WTC11 (cell line): Measurements from ENCODE around the gene SLC16A13. TPM values are rescaled to one million over a fixed set of nuclear protein-coding genes. Genes with fewer than 3 reads are reported as not detected.

ENCODE experiments used
- ATAC-seq: fragments of 200-7000 bp; cut with Tn5 transposase; 2 replicates; pipeline ENCODE4 v1.10.0; 2021; ENCODE audit warnings: mild to moderate bottlenecking, moderate library complexity
- CTCF ChIA-PET: fragments of 300-600 bp; sonication (Branson Sonifier 250); formaldehyde crosslinking; loops from one replicate; lab custom pipeline; 2021; ENCODE audit warnings: antibody characterized with exemption; lab: Charles Lee
- POLR2A ChIA-PET: fragments of 350-600 bp; sonication (Branson Sonifier 250); formaldehyde crosslinking; loops from one replicate; lab custom pipeline; 2021; ENCODE audit warnings: antibody characterized with exemption; lab: Charles Lee
- DNase-seq: peaks from one replicate; pipeline ENCODE4 v3.0.0; 2021; ENCODE audit warnings: low spot score
- H3K27ac Mint-ChIP-seq: 2 replicates; pipeline ENCODE4 v1.8.0; 2021; ENCODE audit warnings: mixed read lengths
- H3K27me3 Mint-ChIP-seq: 2 replicates; pipeline ENCODE4 v1.8.0; 2021; ENCODE audit warnings: low read depth, mild to moderate bottlenecking, moderate library complexity, mixed read lengths
- H3K36me3 Mint-ChIP-seq: 2 replicates; pipeline ENCODE4 v1.8.0; 2021; ENCODE audit warnings: mixed read lengths
- H3K4me1 Mint-ChIP-seq: 2 replicates; pipeline ENCODE4 v1.8.0; 2022; ENCODE audit warnings: mixed read lengths
- H3K4me3 Mint-ChIP-seq: 2 replicates; pipeline ENCODE4 v1.8.0; 2021; ENCODE audit warnings: mild to moderate bottlenecking, moderate library complexity, mixed read lengths
- H3K9me3 Mint-ChIP-seq: 2 replicates; pipeline ENCODE4 v1.8.0; 2021; ENCODE audit warnings: mixed read lengths
- ATF1 ChIP-seq: sonication (generic); formaldehyde crosslinking; IDR thresholded peaks from 2 replicates; pipeline ENCODE4 v1.8.1; 2023; ENCODE audit warnings: mild to moderate bottlenecking, moderate library complexity, missing genetic modification reagents
- CREM ChIP-seq: sonication (generic); formaldehyde crosslinking; IDR thresholded peaks from 2 replicates; pipeline ENCODE4 v1.8.1; 2022; ENCODE audit warnings: mild to moderate bottlenecking, missing genetic modification reagents, moderate library complexity
- EMX1 ChIP-seq: fragments of 250-450 bp; sonication (Bioruptor Pico); IDR thresholded peaks from 2 replicates; pipeline ENCODE4 v1.8.0; 2021; ENCODE audit warnings: mild to moderate bottlenecking
- ESRRA ChIP-seq: sonication (generic); formaldehyde crosslinking; IDR thresholded peaks from 2 replicates; pipeline ENCODE4 v1.8.1; 2022; ENCODE audit warnings: mild to moderate bottlenecking, missing genetic modification reagents, borderline replicate concordance
- GRHL2 ChIP-seq: fragments of 250-450 bp; sonication (Bioruptor Pico); IDR thresholded peaks from 2 replicates; pipeline ENCODE4 v1.8.0; 2022; ENCODE audit warnings: mild to moderate bottlenecking, moderate library complexity; ENCODE audit not compliant: insufficient replicate concordance, severe bottlenecking
- HMGA2 ChIP-seq: fragments of 250-450 bp; sonication (Bioruptor Pico); IDR thresholded peaks from 2 replicates; pipeline ENCODE4 v1.4.0; 2021; ENCODE audit warnings: mild to moderate bottlenecking, moderate library complexity
- IRF1 ChIP-seq: sonication (generic); formaldehyde crosslinking; IDR thresholded peaks from 2 replicates; pipeline ENCODE4 v1.8.0; 2023; ENCODE audit warnings: missing genetic modification reagents
- JAZF1 ChIP-seq: fragments of 250-450 bp; sonication (Bioruptor Pico); IDR thresholded peaks from 2 replicates; pipeline ENCODE4 v1.9.0; 2021; ENCODE audit warnings: moderate library complexity, mild to moderate bottlenecking, inconsistent platforms
- MAX ChIP-seq: sonication (generic); formaldehyde crosslinking; IDR thresholded peaks from 2 replicates; pipeline ENCODE4 v1.8.0; 2022; ENCODE audit warnings: mild to moderate bottlenecking, missing genetic modification reagents
- MYBL2 ChIP-seq: sonication (generic); formaldehyde crosslinking; IDR thresholded peaks from 2 replicates; pipeline ENCODE4 v1.8.1; 2023; ENCODE audit warnings: mild to moderate bottlenecking, moderate library complexity, missing genetic modification reagents
- NFATC4 ChIP-seq: fragments of 250-450 bp; sonication (Bioruptor Pico); IDR thresholded peaks from 2 replicates; pipeline ENCODE4 v1.9.0; 2021; ENCODE audit warnings: mild to moderate bottlenecking
- NFE2L1 ChIP-seq: sonication (generic); formaldehyde crosslinking; IDR thresholded peaks from 2 replicates; pipeline ENCODE4 v1.8.1; 2023; ENCODE audit warnings: missing genetic modification reagents
- NR2C2 ChIP-seq: sonication (generic); formaldehyde crosslinking; IDR thresholded peaks from 2 replicates; pipeline ENCODE4 v1.8.0; 2022; ENCODE audit warnings: mild to moderate bottlenecking, missing genetic modification reagents
- PREB ChIP-seq: sonication (generic); formaldehyde crosslinking; IDR thresholded peaks from 2 replicates; pipeline ENCODE4 v1.8.1; 2022; ENCODE audit warnings: mild to moderate bottlenecking, missing genetic modification reagents, moderate library complexity, borderline replicate concordance
- SOX15 ChIP-seq: fragments of 250-450 bp; sonication (Bioruptor Pico); IDR thresholded peaks from 2 replicates; pipeline ENCODE4 v1.9.0; 2021; ENCODE audit warnings: mild to moderate bottlenecking
- USF1 ChIP-seq: sonication (generic); formaldehyde crosslinking; IDR thresholded peaks from 2 replicates; pipeline ENCODE4 v1.8.0; 2022; ENCODE audit warnings: mild to moderate bottlenecking, missing genetic modification reagents
- total RNA-seq: library from RNA; stranded (reverse); gene quantifications from 3 replicates; pipeline ENCODE4 v1.2.3, GENCODE V29; 2021
- TF ChIP-seq, protein P1 (sequence below): sonication (generic); formaldehyde crosslinking; IDR thresholded peaks from 2 replicates; pipeline ENCODE4 v1.8.0; 2022; ENCODE audit warnings: mild to moderate bottlenecking, missing genetic modification reagents
- TF ChIP-seq, protein P2 (sequence below): sonication (generic); formaldehyde crosslinking; IDR thresholded peaks from 2 replicates; pipeline ENCODE4 v1.8.1; 2023; ENCODE audit warnings: mild to moderate bottlenecking, moderate library complexity, missing genetic modification reagents
- TF ChIP-seq, protein P3 (sequence below): sonication (generic); formaldehyde crosslinking; IDR thresholded peaks from 2 replicates; pipeline ENCODE4 v1.8.1; 2023; ENCODE audit warnings: mild to moderate bottlenecking, missing genetic modification reagents, moderate library complexity
- TF ChIP-seq, protein P4 (sequence below): sonication (generic); formaldehyde crosslinking; IDR thresholded peaks from 2 replicates; pipeline ENCODE4 v1.8.1; 2022; ENCODE audit warnings: low read depth, mild to moderate bottlenecking, moderate library complexity, missing genetic modification reagents, borderline replicate concordance
- TF ChIP-seq, protein P5 (sequence below): fragments of 250-450 bp; sonication (Bioruptor Pico); IDR thresholded peaks from 2 replicates; pipeline ENCODE4 v1.8.0; 2021; ENCODE audit warnings: mild to moderate bottlenecking
- TF ChIP-seq, protein P6 (sequence below): fragments of 250-450 bp; sonication (Bioruptor Pico); conservative IDR thresholded peaks from 2 replicates; pipeline ENCODE4 v1.9.0; 2021; ENCODE audit warnings: mild to moderate bottlenecking

The SLC16A13 gene
- total RNA-seq, 1 experiment from 2014 or later: 5.2 TPM

GRCh38 chr17:7005716-7006115 is 30.1 kb upstream of the SLC16A13 start:
- no peak for ATAC-seq
- H3K4me3 Mint-ChIP-seq: no peak overlapping the region
- H3K27ac Mint-ChIP-seq: no peak overlapping the region
- CTCF ChIA-PET: interaction anchor here (0.6 to 3.8 kb wide), 7 partner anchors 10 to 295 kb away, joined by 3 to 41 read pairs (median 4); partner anchors contain the start of gene ALOX12
- H3K36me3 Mint-ChIP-seq: peaks cover 9% of the 10 kb centered on the region
- POLR2A ChIA-PET: no interaction called here
- no peak for DNase-seq
- no peaks in the 10 kb centered on the region for H3K27me3 Mint-ChIP-seq
- no peaks in the 10 kb centered on the region for H3K9me3 Mint-ChIP-seq
- no peaks in the 10 kb centered on the region for H3K4me1 Mint-ChIP-seq
- TF ChIP-seq, protein P1, sequence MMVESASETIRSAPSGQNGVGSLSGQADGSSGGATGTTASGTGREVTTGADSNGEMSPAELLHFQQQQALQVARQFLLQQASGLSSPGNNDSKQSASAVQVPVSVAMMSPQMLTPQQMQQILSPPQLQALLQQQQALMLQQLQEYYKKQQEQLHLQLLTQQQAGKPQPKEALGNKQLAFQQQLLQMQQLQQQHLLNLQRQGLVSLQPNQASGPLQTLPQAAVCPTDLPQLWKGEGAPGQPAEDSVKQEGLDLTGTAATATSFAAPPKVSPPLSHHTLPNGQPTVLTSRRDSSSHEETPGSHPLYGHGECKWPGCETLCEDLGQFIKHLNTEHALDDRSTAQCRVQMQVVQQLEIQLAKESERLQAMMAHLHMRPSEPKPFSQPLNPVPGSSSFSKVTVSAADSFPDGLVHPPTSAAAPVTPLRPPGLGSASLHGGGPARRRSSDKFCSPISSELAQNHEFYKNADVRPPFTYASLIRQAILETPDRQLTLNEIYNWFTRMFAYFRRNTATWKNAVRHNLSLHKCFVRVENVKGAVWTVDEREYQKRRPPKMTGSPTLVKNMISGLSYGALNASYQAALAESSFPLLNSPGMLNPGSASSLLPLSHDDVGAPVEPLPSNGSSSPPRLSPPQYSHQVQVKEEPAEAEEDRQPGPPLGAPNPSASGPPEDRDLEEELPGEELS (CRISPR knock-in tag): no peak
- TF ChIP-seq SOX15 (CRISPR knock-in tag) (no peak), PREB (CRISPR knock-in tag) (no peak), GRHL2 (CRISPR knock-in tag) (no peak), IRF1 (CRISPR knock-in tag) (no peak), EMX1 (CRISPR knock-in tag) (no peak), JAZF1 (CRISPR knock-in tag) (no peak), ESRRA (CRISPR knock-in tag) (no peak), USF1 (CRISPR knock-in tag) (no peak), NR2C2 (no peak), CREM (no peak), NFE2L1 (CRISPR knock-in tag) (no peak), MAX (no peak), NFATC4 (no peak)
- TF ChIP-seq, protein P2, sequence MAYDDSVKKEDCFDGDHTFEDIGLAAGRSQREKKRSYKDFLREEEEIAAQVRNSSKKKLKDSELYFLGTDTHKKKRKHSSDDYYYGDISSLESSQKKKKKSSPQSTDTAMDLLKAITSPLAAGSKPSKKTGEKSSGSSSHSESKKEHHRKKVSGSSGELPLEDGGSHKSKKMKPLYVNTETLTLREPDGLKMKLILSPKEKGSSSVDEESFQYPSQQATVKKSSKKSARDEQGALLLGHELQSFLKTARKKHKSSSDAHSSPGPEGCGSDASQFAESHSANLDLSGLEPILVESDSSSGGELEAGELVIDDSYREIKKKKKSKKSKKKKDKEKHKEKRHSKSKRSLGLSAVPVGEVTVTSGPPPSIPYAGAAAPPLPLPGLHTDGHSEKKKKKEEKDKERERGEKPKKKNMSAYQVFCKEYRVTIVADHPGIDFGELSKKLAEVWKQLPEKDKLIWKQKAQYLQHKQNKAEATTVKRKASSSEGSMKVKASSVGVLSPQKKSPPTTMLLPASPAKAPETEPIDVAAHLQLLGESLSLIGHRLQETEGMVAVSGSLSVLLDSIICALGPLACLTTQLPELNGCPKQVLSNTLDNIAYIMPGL (CRISPR knock-in tag): no peak
- TF ChIP-seq, protein P3, sequence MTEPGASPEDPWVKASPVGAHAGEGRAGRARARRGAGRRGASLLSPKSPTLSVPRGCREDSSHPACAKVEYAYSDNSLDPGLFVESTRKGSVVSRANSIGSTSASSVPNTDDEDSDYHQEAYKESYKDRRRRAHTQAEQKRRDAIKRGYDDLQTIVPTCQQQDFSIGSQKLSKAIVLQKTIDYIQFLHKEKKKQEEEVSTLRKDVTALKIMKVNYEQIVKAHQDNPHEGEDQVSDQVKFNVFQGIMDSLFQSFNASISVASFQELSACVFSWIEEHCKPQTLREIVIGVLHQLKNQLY (CRISPR knock-in tag): no peak
- TF ChIP-seq, protein P4, sequence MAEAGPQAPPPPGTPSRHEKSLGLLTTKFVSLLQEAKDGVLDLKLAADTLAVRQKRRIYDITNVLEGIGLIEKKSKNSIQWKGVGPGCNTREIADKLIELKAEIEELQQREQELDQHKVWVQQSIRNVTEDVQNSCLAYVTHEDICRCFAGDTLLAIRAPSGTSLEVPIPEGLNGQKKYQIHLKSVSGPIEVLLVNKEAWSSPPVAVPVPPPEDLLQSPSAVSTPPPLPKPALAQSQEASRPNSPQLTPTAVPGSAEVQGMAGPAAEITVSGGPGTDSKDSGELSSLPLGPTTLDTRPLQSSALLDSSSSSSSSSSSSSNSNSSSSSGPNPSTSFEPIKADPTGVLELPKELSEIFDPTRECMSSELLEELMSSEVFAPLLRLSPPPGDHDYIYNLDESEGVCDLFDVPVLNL (CRISPR knock-in tag): no peak
- TF ChIP-seq, all 79 proteins: peak for 0

- POLR2A ChIA-PET: no interaction called here
- Mint-ChIP-seq H3K27ac (no peak overlapping the region), H3K4me3 (no peak overlapping the region), H3K4me1 (peaks cover 6% of the 10 kb centered on the region), H3K9me3 (no peaks in the 10 kb centered on the region), H3K36me3 (peaks cover 2% of the 10 kb centered on the region), H3K27me3 (peaks cover under 1% of the 10 kb centered on the region; the same call in 1 of the 2 replicates)
- ATAC-seq (no peak), DNase-seq (no peak)
- CTCF ChIA-PET: interaction anchor here (0.7 kb wide), 1 partner anchor 113 kb away, joined by 3 read pairs; no protein-coding TSS in a partner anchor
- TF ChIP-seq, protein P5, sequence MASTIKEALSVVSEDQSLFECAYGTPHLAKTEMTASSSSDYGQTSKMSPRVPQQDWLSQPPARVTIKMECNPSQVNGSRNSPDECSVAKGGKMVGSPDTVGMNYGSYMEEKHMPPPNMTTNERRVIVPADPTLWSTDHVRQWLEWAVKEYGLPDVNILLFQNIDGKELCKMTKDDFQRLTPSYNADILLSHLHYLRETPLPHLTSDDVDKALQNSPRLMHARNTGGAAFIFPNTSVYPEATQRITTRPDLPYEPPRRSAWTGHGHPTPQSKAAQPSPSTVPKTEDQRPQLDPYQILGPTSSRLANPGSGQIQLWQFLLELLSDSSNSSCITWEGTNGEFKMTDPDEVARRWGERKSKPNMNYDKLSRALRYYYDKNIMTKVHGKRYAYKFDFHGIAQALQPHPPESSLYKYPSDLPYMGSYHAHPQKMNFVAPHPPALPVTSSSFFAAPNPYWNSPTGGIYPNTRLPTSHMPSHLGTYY (CRISPR knock-in tag): no peak
- TF ChIP-seq, protein P6, sequence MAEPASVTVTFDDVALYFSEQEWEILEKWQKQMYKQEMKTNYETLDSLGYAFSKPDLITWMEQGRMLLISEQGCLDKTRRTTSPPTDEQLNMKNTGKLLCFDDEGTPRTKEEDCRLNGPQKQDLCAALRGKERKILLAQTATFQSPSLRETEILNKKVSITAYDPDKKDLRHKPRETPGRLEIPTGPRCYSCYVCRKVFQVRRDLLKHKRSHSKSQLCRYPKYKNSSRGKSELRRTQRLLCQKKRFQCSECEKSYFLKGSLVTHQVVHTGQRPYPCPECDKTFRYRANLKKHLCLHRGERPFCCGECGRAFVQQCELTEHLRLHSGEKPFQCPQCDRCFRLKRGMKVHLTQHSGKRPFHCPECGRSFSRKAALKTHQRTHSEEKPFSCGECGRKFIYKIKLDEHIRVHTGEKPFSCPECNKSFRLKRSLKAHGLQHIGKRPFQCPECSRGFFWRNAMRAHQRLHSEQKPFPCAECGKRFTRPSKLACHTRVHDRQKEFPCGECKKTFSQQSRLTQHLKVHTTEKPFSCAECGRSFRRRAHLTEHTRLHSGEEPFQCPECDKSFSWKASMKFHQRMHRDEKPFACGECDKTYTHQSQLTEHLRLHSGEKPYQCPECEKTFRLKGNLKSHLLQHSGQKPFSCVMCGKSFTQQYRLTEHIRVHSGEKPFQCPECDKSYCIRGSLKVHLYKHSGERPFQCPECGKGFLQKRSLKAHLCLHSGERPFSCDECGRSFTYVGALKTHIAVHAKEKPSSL (CRISPR knock-in tag): no peak
- no peak for TF ChIP-seq HMGA2 (CRISPR knock-in tag)
- no peak for TF ChIP-seq MYBL2 (CRISPR knock-in tag)
- TF ChIP-seq, protein P4 (CRISPR knock-in tag): no peak
- TF ChIP-seq ATF1 (CRISPR knock-in tag): no peak
Observed at GRCh38 chr17:7007143-7007542, 28.7 kb upstream of the SLC16A13 start.
